ENCODE results near the gene RCC1. TPM values are rescaled to one million over a fixed set of nuclear protein-coding genes. Genes with fewer than 3 reads are reported as not detected.
"Not testable (repeated sequence)": the region's sequence is repeated elsewhere in the genome, so short reads cannot be mapped to it uniquely, and the experiment has no call there.

The RCC1 gene
- total RNA-seq, 1 donor from 2014 or later: 23.7 TPM

DNA sequence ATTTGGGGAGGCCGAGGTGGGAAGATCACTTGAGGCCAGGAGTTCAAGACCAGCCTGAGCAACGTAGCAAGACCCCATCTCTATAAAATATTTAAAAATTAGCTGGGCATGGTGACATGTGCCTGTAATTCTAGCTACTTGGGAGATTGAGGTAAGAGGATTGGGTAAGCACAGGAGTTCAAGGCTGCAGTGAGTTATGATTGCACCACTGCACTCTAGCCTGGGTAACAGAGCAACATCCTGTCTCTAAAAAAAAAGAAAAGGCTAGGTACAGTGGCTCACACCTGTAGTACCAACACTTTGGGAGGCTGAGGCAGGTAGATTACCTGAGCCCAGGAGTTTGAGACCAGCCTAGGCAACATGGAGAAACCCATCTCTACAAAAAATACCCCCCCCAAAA is 35.7 kb upstream of the RCC1 start:
- Histone ChIP-seq H3K27me3 (ENCODE audit: insufficient read depth, low read length) (no peaks in the 10 kb centered on the region), H4K20me1 (ENCODE audit: insufficient read depth, low read length) (no peaks in the 10 kb centered on the region), H3K4me2 (ENCODE audit: low read length) (no peak overlapping the region), H2AFZ (ENCODE audit: low read depth, low read length) (no peak overlapping the region), H3K79me2 (ENCODE audit: insufficient read depth, low read length) (no peaks in the 10 kb centered on the region), H3K9me3 (ENCODE audit: insufficient read depth, low read depth, low read length) (no peaks in the 10 kb centered on the region), H3K9ac (ENCODE audit: low read length) (no peak overlapping the region), H3K4me1 (ENCODE audit: insufficient read depth, low read length) (no peaks in the 10 kb centered on the region), H3K36me3 (ENCODE audit: insufficient read depth, low read length) (peaks cover 7% of the 10 kb centered on the region), H3K27ac (ENCODE audit: low read depth, low read length) (no peak overlapping the region), H3K4me3 (ENCODE audit: insufficient read depth, low read depth, low read length) (no peak overlapping the region)
- peaks cover 16% of the 10 kb centered on the region for H3K36me3 Mint-ChIP-seq (ENCODE audit: low read depth, unreplicated experiment)
- DNase-seq (ENCODE audit: low read depth) (no peak), FAIRE-seq (no peak)
- H3K4me1 Mint-ChIP-seq (ENCODE audit: low read depth, unreplicated experiment): peaks cover 3% of the 10 kb centered on the region
- TF ChIP-seq, protein P1, sequence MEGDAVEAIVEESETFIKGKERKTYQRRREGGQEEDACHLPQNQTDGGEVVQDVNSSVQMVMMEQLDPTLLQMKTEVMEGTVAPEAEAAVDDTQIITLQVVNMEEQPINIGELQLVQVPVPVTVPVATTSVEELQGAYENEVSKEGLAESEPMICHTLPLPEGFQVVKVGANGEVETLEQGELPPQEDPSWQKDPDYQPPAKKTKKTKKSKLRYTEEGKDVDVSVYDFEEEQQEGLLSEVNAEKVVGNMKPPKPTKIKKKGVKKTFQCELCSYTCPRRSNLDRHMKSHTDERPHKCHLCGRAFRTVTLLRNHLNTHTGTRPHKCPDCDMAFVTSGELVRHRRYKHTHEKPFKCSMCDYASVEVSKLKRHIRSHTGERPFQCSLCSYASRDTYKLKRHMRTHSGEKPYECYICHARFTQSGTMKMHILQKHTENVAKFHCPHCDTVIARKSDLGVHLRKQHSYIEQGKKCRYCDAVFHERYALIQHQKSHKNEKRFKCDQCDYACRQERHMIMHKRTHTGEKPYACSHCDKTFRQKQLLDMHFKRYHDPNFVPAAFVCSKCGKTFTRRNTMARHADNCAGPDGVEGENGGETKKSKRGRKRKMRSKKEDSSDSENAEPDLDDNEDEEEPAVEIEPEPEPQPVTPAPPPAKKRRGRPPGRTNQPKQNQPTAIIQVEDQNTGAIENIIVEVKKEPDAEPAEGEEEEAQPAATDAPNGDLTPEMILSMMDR (IDR thresholded peaks at IDR 0.05; ENCODE audit: insufficient read depth, low read depth, low read length): no peak
- TF ChIP-seq EZH2 (IDR thresholded peaks at IDR 0.05; ENCODE audit: insufficient read depth, low read length): no peak
- no peak overlapping the region for H3K4me3 Mint-ChIP-seq (ENCODE audit: unreplicated experiment)
- H3K9me3 Mint-ChIP-seq (ENCODE audit: unreplicated experiment): no peaks in the 10 kb centered on the region
- no peak overlapping the region for H3K27ac Mint-ChIP-seq (ENCODE audit: unreplicated experiment)
- no peaks in the 10 kb centered on the region for H3K27me3 Mint-ChIP-seq (ENCODE audit: low read depth, unreplicated experiment)

DNA sequence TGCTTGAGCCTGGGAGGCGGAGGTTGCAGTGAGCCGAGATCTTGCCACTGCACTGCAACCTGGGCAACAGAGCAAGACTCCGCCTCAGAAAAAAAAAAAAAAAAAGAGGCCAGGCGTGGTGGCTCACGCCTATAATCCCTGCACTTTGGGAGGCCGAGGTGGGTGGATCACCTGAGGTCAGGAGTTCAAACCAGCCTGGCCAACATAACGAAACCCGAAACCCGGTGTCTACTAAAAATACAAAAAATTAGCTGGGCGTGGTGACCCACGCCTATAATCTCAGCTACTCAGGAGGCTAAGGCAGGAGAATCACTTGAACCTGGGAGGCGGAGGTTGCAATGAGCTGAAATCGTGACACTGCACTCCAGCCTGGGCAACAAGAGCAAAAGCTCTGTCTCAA is 26.3 kb upstream of the RCC1 start:
- H3K27me3 ChIP-seq (ENCODE audit: insufficient read depth, low read length); H2AFZ ChIP-seq (ENCODE audit: low read depth, low read length); H3K27me3 Mint-ChIP-seq (ENCODE audit: low read depth, unreplicated experiment); H3K9me3 ChIP-seq (ENCODE audit: insufficient read depth, low read depth, low read length); FAIRE-seq; H3K4me2 ChIP-seq (ENCODE audit: low read length); H3K9ac ChIP-seq (ENCODE audit: low read length); H3K27ac Mint-ChIP-seq (ENCODE audit: unreplicated experiment); H3K4me3 Mint-ChIP-seq (ENCODE audit: unreplicated experiment); H3K79me2 ChIP-seq (ENCODE audit: insufficient read depth, low read length); H3K9me3 Mint-ChIP-seq (ENCODE audit: unreplicated experiment); H4K20me1 ChIP-seq (ENCODE audit: insufficient read depth, low read length); DNase-seq (ENCODE audit: low read depth); H3K4me1 Mint-ChIP-seq (ENCODE audit: low read depth, unreplicated experiment); H3K27ac ChIP-seq (ENCODE audit: low read depth, low read length); H3K4me1 ChIP-seq (ENCODE audit: insufficient read depth, low read length); H3K4me3 ChIP-seq (ENCODE audit: insufficient read depth, low read depth, low read length): not testable (repeated sequence)
- peaks cover 29% of the 10 kb centered on the region for H3K36me3 ChIP-seq (ENCODE audit: insufficient read depth, low read length)
- H3K36me3 Mint-ChIP-seq (ENCODE audit: low read depth, unreplicated experiment): peaks cover 12% of the 10 kb centered on the region

GRCh38 chr1:28480308-28480707 is 25.5 kb upstream of the RCC1 start:
- H3K36me3 ChIP-seq (ENCODE audit: insufficient read depth, low read length): peaks cover 29% of the 10 kb centered on the region
- no peak overlapping the region for H3K27ac ChIP-seq (ENCODE audit: low read depth, low read length)
- no peaks in the 10 kb centered on the region for H3K4me1 ChIP-seq (ENCODE audit: insufficient read depth, low read length)
- Mint-ChIP-seq H3K36me3 (ENCODE audit: low read depth, unreplicated experiment) (peaks cover 12% of the 10 kb centered on the region), H3K27ac (ENCODE audit: unreplicated experiment) (no peak overlapping the region), H3K27me3 (ENCODE audit: low read depth, unreplicated experiment) (no peaks in the 10 kb centered on the region), H3K4me3 (ENCODE audit: unreplicated experiment) (no peak overlapping the region), H3K4me1 (ENCODE audit: low read depth, unreplicated experiment) (no peaks in the 10 kb centered on the region), H3K9me3 (ENCODE audit: unreplicated experiment) (no peaks in the 10 kb centered on the region)
- FAIRE-seq (no peak), DNase-seq (ENCODE audit: low read depth) (no peak)
- no peak overlapping the region for H2AFZ ChIP-seq (ENCODE audit: low read depth, low read length)
- no peaks in the 10 kb centered on the region for H4K20me1 ChIP-seq (ENCODE audit: insufficient read depth, low read length)
- no peaks in the 10 kb centered on the region for H3K79me2 ChIP-seq (ENCODE audit: insufficient read depth, low read length)
- H3K9me3 ChIP-seq (ENCODE audit: insufficient read depth, low read depth, low read length): no peaks in the 10 kb centered on the region
- no peaks in the 10 kb centered on the region for H3K27me3 ChIP-seq (ENCODE audit: insufficient read depth, low read length)
- no peak overlapping the region for H3K4me2 ChIP-seq (ENCODE audit: low read length)
- H3K9ac ChIP-seq (ENCODE audit: low read length): no peak overlapping the region
- TF ChIP-seq EZH2 (IDR thresholded peaks at IDR 0.05; ENCODE audit: insufficient read depth, low read length): no peak
- TF ChIP-seq, protein P1 (IDR thresholded peaks at IDR 0.05; ENCODE audit: insufficient read depth, low read depth, low read length): no peak
- H3K4me3 ChIP-seq (ENCODE audit: insufficient read depth, low read depth, low read length): no peak overlapping the region
